Measurements from ENCODE around the gene BCL11A. TPM values are rescaled to one million over a fixed set of nuclear protein-coding genes. Genes with fewer than 3 reads are reported as not detected.

The BCL11A gene
- total and polyA plus RNA-seq, 2 of the 13 experiments (the other 11 are each of a cell fraction or from before 2014, with no cell fraction given): not detected

GRCh38 chr2:60510713-60511112 is 42.7 kb downstream of the BCL11A start:
- TF ChIP-seq ZNF33B (CRISPR knock-in tag; IDR thresholded peaks at IDR 0.05) (no peak), ATRX (CRISPR knock-in tag; IDR thresholded peaks at IDR 0.05; ENCODE audit: borderline replicate concordance) (no peak), AHR (CRISPR knock-in tag; IDR thresholded peaks at IDR 0.05) (no peak), CC2D1A (CRISPR knock-in tag; IDR thresholded peaks at IDR 0.05) (no peak), ZNF670 (CRISPR knock-in tag; IDR thresholded peaks at IDR 0.05; ENCODE audit: borderline replicate concordance) (no peak), MIXL1 (CRISPR knock-in tag; IDR thresholded peaks at IDR 0.05) (no peak), FOXJ3 (CRISPR knock-in tag; IDR thresholded peaks at IDR 0.05; ENCODE audit: borderline replicate concordance) (no peak), IKZF5 (CRISPR knock-in tag; IDR thresholded peaks at IDR 0.05) (no peak), CERS6 (CRISPR knock-in tag; IDR thresholded peaks at IDR 0.05) (no peak), CBX1 (IDR thresholded peaks at IDR 0.05; ENCODE audit: low read depth) (no peak), NRL (CRISPR knock-in tag; IDR thresholded peaks at IDR 0.05; ENCODE audit: borderline replicate concordance) (no peak), SP4 (CRISPR knock-in tag; IDR thresholded peaks at IDR 0.05) (no peak), PCBP2 (optimal IDR thresholded peaks at IDR 0.05; ENCODE audit: low read depth, low read length, poor library complexity, severe bottlenecking) (no peak), ZNF24 (IDR thresholded peaks at IDR 0.05) (no peak)
- TF ChIP-seq, protein P1, sequence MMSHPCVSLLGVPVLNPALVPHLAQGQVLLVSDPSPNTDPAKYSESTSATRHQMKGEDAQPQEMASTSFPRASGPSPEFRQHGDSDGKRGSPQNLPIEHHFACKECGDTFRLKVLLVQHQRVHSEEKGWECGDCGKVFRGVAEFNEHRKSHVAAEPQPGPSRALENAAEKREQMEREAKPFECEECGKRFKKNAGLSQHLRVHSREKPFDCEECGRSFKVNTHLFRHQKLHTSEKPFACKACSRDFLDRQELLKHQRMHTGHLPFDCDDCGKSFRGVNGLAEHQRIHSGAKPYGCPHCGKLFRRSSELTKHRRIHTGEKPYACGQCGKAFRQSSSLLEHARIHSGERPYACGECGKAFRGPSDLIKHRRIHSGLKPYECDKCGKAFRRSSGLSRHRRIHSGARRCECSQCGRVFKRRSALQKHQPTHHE (CRISPR knock-in tag; IDR thresholded peaks at IDR 0.05; ENCODE audit: borderline replicate concordance): no peak
- TF ChIP-seq, protein P2, sequence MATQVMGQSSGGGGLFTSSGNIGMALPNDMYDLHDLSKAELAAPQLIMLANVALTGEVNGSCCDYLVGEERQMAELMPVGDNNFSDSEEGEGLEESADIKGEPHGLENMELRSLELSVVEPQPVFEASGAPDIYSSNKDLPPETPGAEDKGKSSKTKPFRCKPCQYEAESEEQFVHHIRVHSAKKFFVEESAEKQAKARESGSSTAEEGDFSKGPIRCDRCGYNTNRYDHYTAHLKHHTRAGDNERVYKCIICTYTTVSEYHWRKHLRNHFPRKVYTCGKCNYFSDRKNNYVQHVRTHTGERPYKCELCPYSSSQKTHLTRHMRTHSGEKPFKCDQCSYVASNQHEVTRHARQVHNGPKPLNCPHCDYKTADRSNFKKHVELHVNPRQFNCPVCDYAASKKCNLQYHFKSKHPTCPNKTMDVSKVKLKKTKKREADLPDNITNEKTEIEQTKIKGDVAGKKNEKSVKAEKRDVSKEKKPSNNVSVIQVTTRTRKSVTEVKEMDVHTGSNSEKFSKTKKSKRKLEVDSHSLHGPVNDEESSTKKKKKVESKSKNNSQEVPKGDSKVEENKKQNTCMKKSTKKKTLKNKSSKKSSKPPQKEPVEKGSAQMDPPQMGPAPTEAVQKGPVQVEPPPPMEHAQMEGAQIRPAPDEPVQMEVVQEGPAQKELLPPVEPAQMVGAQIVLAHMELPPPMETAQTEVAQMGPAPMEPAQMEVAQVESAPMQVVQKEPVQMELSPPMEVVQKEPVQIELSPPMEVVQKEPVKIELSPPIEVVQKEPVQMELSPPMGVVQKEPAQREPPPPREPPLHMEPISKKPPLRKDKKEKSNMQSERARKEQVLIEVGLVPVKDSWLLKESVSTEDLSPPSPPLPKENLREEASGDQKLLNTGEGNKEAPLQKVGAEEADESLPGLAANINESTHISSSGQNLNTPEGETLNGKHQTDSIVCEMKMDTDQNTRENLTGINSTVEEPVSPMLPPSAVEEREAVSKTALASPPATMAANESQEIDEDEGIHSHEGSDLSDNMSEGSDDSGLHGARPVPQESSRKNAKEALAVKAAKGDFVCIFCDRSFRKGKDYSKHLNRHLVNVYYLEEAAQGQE (IDR thresholded peaks at IDR 0.05; ENCODE audit: borderline replicate concordance in 1 of 2, low read depth in 1 of 2, low read length in 2 of 2): no peak
- TF ChIP-seq, protein P3, sequence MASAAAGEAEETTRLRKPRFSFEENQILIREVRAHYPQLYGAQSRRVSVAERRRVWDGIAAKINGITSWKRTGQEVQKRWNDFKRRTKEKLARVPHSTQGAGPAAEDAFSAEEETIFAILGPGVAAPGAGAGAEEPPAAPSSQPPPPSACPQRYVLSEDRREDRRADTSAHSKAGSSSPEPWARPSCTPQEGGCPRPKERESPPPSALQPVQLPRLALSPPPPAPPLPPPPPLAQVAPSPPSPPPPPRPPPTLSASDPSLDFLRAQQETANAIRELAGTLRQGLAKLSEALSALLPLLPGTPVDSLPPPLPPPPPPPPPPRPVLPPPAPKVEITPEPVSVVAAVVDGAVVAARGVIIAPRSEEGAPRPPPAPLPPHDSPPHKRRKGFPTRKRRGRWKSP (CRISPR knock-in tag; IDR thresholded peaks at IDR 0.05): no peak
- no peak overlapping the region for H3K9ac ChIP-seq (ENCODE audit: insufficient read depth, low read depth, low read length)
- no peaks in the 10 kb centered on the region for H3K79me2 ChIP-seq (ENCODE audit: insufficient read depth, low read length)
- ChIA-PET CTCF (ENCODE audit: low intra/inter-chr PET ratio, low total read pairs) (no interaction called here), POLR2A (no interaction called here)
- WGBS (ENCODE audit: low lambda C conversion rate): 0% methylated on average over 2 of the region's 2 CpGs
- no peaks in the 10 kb centered on the region for H3K4me1 ChIP-seq (ENCODE audit: insufficient read depth, low read length)
- DNase-seq (ENCODE audit: low spot score): no peak
- no peak overlapping the region for H3K4me3 ChIP-seq (replicated peaks in 1 of 3; ENCODE audit: insufficient read depth in 1 of 3, low read depth in 2 of 3, low read length in 3 of 3)
- no peak for FAIRE-seq
- H3K36me3 ChIP-seq (replicated peaks in 1 of 2; ENCODE audit: control insufficient read depth in 1 of 2, insufficient read depth in 2 of 2, low read length in 2 of 2): no peaks in the 10 kb centered on the region
- no peak overlapping the region for H3K4me2 ChIP-seq (ENCODE audit: low read depth, low read length)
- no peak overlapping the region for H2AFZ ChIP-seq (ENCODE audit: low read length)
- no TSS peak for BruUV-seq (replicated peaks)
- no peak for ATAC-seq
- in situ Hi-C loops (cut with HindIII; ENCODE audit: extremely low pct_ligation_motif_present, low pct_unique_long_range_greater_than_20kb): no loop called here
- H3K27ac ChIP-seq (ENCODE audit: extremely low read length, insufficient read depth, low read length): no peak overlapping the region
- no peaks in the 10 kb centered on the region for H3K9me3 ChIP-seq (ENCODE audit: low read length)
- H3K27me3 ChIP-seq (ENCODE audit: control insufficient read depth in 1 of 2, insufficient read depth in 2 of 2, low read length in 2 of 2): peaks cover 2 to 53% of the 10 kb centered on the region in 2 experiments; a peak in 3 of 5 replicates
- intact Hi-C loops (cut with micrococcal nuclease; ENCODE audit: unreplicated experiment): no loop called here
- no peaks in the 10 kb centered on the region for H4K20me1 ChIP-seq (ENCODE audit: insufficient read depth, low read length)

Measured in HepG2 (cell line).